GM12878 (cell line): ENCODE results near the gene RARA. TPM values are rescaled to one million over a fixed set of nuclear protein-coding genes. Genes with fewer than 3 reads are reported as not detected.
A peak's percentile ranks its signal among the peaks of the same experiment; 100 is the strongest.

Experiments used
- CHD1 ChIP-seq: IDR thresholded peaks from 2 replicates; pipeline ENCODE4 v1.6.1; 2012; ENCODE audit warnings: low read depth, low read length, improper control_type of control experiment
- DPF2 ChIP-seq: fragments of 450-650 bp; IDR thresholded peaks from 2 replicates; pipeline ENCODE4 v1.6.1; 2017; ENCODE audit warnings: mild to moderate bottlenecking
- EED ChIP-seq: sonication (generic); IDR thresholded peaks from 2 replicates; pipeline ENCODE4 v1.6.1; 2016; ENCODE audit warnings: antibody characterized with exemption, low read depth
- FOS ChIP-seq: IDR thresholded peaks from 3 replicates; pipeline ENCODE4 v1.6.1; 2011; ENCODE audit warnings: borderline replicate concordance; ENCODE audit not compliant: insufficient read length; ENCODE audit errors: extremely low read depth
- IKZF1 ChIP-seq: fragments of 450-650 bp; conservative IDR thresholded peaks from 2 replicates; pipeline ENCODE4 v1.6.1; 2017; ENCODE audit warnings: antibody characterized with exemption, mild to moderate bottlenecking
- IKZF2 ChIP-seq, 2 experiments: fragments of 450-650 bp; IDR thresholded peaks; 2 replicates each; pipeline ENCODE4 v1.6.1; 2017; ENCODE audit warnings: mild to moderate bottlenecking in 2 of 2, moderate library complexity in 2 of 2
- MEF2A ChIP-seq: IDR thresholded peaks from 2 replicates; pipeline ENCODE4 v1.6.1; 2011; ENCODE audit warnings: low read depth, mild to moderate bottlenecking, low read length, moderate library complexity; ENCODE audit not compliant: insufficient read depth
- MTA2 ChIP-seq: fragments of 450-650 bp; IDR thresholded peaks from 2 replicates; pipeline ENCODE4 v1.6.1; 2016; ENCODE audit warnings: low read depth, mild to moderate bottlenecking, moderate library complexity
- NR2C1 ChIP-seq: fragments of 450-650 bp; IDR thresholded peaks from 2 replicates; pipeline ENCODE4 v1.6.1; 2017; ENCODE audit warnings: antibody characterized with exemption, mild to moderate bottlenecking, moderate library complexity
- NR2C2 ChIP-seq: IDR thresholded peaks from 2 replicates; pipeline ENCODE4 v1.6.1; 2011; ENCODE audit warnings: borderline replicate concordance, low read depth; ENCODE audit not compliant: control insufficient read depth, insufficient read length
- NR2F1 ChIP-seq: fragments of 450-650 bp; conservative IDR thresholded peaks from 2 replicates; pipeline ENCODE4 v1.6.1; 2017; ENCODE audit warnings: mild to moderate bottlenecking
- PAX5 ChIP-seq: IDR thresholded peaks from 2 replicates; pipeline ENCODE4 v1.6.1; 2011; ENCODE audit warnings: low read depth, low read length, borderline replicate concordance
- RELB ChIP-seq: fragments of 450-650 bp; IDR thresholded peaks from 2 replicates; pipeline ENCODE4 v1.6.1; 2017; ENCODE audit warnings: low read depth, mild to moderate bottlenecking, moderate library complexity
- SMC3 ChIP-seq: IDR thresholded peaks from 2 replicates; pipeline ENCODE4 v1.6.1; 2011; ENCODE audit warnings: low read length, improper control_type of control experiment, borderline replicate concordance
- TBL1XR1 ChIP-seq: IDR thresholded peaks from 2 replicates; pipeline ENCODE4 v1.6.1; 2012; ENCODE audit warnings: low read depth, low read length, improper control_type of control experiment
- YY1 ChIP-seq: IDR thresholded peaks from 2 replicates; pipeline ENCODE4 v1.6.1; 2011; ENCODE audit warnings: low read depth, mild to moderate bottlenecking, low read length
- ZNF687 ChIP-seq: fragments of 450-650 bp; IDR thresholded peaks from 2 replicates; pipeline ENCODE4 v1.6.1; 2017; ENCODE audit warnings: mild to moderate bottlenecking, moderate library complexity
- ZZZ3 ChIP-seq: IDR thresholded peaks from 2 replicates; pipeline ENCODE4 v1.6.1; 2011; ENCODE audit warnings: low read depth; ENCODE audit not compliant: control insufficient read depth, insufficient read length
- polyA plus RNA-seq, 11 experiments: library from polyadenylated mRNA; depleted of rRNA in 4 of 11; unstranded in 6 of 11; stranded (reverse) in 5 of 11; fragments of >200 nt; fragmentation: Nextera tagmentation in 4 of 11; fragmentation: Illumina TruSeq in 1 of 11; extraction: Ambion mirVana in 4 of 11; extraction: Trizol in 1 of 11; gene quantifications; 1 replicate in 1 of 11; 2 replicates in 10 of 11; pipeline versions ENCODE4 v1.2.1 to v1.2.3, GENCODE V29; 2011 to 2016; ENCODE audit warnings: inconsistent platforms in 2 of 11, missing spikeins in 2 of 11, low read depth in 1 of 11
- total RNA-seq, 4 experiments: library from RNA; depleted of rRNA in 3 of 4; stranded (reverse); fragments of >200 nt in 3 of 4; fragmentation: Illumina TruSeq in 1 of 4; extraction: Trizol in 1 of 4; gene quantifications; 2 replicates each; pipeline versions ENCODE4 v1.2.1 to v1.2.3, GENCODE V29; 2013 to 2021
- TF ChIP-seq, protein P1 (sequence below): IDR thresholded peaks from 2 replicates; pipeline ENCODE4 v1.6.1; 2012; ENCODE audit warnings: low read depth, low read length, improper control_type of control experiment
- TF ChIP-seq, protein P2 (sequence below): fragments of 450-650 bp; IDR thresholded peaks from 2 replicates; pipeline ENCODE4 v1.6.1; 2017; ENCODE audit warnings: mild to moderate bottlenecking, moderate library complexity

Gene RARA
- total and polyA plus RNA-seq, 10 of the 15 experiments (the other 5 are each of a cell fraction or from before 2014, with no cell fraction given): 0.13 to 33.6 (median 13.6) TPM

- TF ChIP-seq MTA2 (0 out of 2 replicates have a peak, but pooled peaks have one; percentile 16), SMC3 (no peak), DPF2 (0 out of 2 replicates have a peak, but pooled peaks have one; percentile 28), RELB (peak; percentile 80), MEF2A (no peak), IKZF2 (IDR thresholded peaks at IDR 0.05) (peak; percentile 73), ZNF687 (peak; percentile 84), NR2C1 (peak; percentile 65), ZZZ3 (no peak), EED (peak; percentile 93), TBL1XR1 (no peak), FOS (no peak), PAX5 (peak; percentile 45; the same call in 1 of the 2 replicates), CHD1 (no peak), YY1 (no peak), NR2C2 (no peak), IKZF1 (peak; percentile 78), NR2F1 (peak; percentile 97)
- TF ChIP-seq, protein P1, sequence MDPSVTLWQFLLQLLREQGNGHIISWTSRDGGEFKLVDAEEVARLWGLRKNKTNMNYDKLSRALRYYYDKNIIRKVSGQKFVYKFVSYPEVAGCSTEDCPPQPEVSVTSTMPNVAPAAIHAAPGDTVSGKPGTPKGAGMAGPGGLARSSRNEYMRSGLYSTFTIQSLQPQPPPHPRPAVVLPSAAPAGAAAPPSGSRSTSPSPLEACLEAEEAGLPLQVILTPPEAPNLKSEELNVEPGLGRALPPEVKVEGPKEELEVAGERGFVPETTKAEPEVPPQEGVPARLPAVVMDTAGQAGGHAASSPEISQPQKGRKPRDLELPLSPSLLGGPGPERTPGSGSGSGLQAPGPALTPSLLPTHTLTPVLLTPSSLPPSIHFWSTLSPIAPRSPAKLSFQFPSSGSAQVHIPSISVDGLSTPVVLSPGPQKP: no peak
- TF ChIP-seq, protein P2, sequence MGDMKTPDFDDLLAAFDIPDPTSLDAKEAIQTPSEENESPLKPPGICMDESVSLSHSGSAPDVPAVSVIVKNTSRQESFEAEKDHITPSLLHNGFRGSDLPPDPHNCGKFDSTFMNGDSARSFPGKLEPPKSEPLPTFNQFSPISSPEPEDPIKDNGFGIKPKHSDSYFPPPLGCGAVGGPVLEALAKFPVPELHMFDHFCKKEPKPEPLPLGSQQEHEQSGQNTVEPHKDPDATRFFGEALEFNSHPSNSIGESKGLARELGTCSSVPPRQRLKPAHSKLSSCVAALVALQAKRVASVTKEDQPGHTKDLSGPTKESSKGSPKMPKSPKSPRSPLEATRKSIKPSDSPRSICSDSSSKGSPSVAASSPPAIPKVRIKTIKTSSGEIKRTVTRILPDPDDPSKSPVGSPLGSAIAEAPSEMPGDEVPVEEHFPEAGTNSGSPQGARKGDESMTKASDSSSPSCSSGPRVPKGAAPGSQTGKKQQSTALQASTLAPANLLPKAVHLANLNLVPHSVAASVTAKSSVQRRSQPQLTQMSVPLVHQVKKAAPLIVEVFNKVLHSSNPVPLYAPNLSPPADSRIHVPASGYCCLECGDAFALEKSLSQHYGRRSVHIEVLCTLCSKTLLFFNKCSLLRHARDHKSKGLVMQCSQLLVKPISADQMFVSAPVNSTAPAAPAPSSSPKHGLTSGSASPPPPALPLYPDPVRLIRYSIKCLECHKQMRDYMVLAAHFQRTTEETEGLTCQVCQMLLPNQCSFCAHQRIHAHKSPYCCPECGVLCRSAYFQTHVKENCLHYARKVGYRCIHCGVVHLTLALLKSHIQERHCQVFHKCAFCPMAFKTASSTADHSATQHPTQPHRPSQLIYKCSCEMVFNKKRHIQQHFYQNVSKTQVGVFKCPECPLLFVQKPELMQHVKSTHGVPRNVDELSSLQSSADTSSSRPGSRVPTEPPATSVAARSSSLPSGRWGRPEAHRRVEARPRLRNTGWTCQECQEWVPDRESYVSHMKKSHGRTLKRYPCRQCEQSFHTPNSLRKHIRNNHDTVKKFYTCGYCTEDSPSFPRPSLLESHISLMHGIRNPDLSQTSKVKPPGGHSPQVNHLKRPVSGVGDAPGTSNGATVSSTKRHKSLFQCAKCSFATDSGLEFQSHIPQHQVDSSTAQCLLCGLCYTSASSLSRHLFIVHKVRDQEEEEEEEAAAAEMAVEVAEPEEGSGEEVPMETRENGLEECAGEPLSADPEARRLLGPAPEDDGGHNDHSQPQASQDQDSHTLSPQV: no peak
Observed at GRCh38 chr17:40326014-40326831, 17.2 kb downstream of the RARA start (continued).
